GM19452 (cell line): ENCODE results near the gene MAT2A.
A peak's percentile ranks its signal among the peaks of the same experiment; 100 is the strongest.
"Not testable (repeated sequence)": the region's sequence is repeated elsewhere in the genome, so short reads cannot be mapped to it uniquely, and the experiment has no call there.

ENCODE experiments used
- ATAC-seq: cut with Tn5 transposase; IDR thresholded peaks from one replicate; pipeline ENCODE4 v1.9.1; 2021; ENCODE audit not compliant: unreplicated experiment

MAT2A gene

DNA sequence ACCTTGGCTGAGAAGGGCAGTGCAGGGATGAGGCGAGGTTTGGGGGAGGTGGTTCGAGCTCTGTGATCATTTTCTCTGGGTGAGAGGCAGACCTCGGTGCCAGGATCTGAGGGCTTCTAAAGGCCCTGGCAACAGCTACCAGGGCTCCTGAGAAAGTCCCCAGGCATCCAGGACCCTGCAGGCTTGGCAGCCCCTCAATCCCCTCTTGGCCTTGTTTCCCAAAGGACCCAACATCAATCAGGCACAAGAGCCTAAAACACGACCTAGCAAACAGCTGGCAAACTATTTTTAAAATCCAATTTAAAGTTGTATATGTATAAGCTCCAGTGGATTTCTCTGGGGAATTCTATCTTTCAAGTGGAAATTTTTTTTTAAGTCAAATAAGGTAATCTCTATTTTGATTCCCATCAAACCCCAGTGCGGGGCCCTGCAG, 15.0 kb upstream of the MAT2A start:
- ATAC-seq, result no peak

DNA sequence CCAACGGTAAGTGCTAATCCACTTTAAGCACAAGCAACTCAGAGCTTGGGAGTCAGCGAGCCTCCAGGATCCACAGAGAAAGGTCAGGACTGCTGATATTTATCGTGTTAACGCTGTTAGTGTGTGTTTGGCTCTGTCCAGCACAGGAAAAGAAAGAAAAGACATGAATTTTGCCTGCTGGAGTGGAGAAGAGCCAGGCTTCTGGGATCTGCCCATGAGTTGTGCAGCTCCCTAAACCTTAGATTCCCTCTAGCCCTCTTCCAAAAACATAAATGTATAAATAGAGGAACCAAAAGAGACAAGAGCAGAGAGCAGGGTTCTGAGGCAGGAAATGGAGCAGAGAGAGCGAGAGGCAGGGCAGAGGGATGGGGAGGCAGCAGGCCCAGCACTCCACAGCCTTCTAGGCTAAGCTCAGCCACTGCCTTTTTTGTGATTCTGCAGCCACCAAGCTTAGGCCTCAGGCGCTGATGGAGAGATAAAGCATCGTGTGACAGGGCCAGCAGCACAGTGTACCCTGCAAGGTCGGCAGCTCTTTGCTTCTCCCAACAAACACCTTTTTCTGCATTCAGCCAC, 14.5 kb upstream of the MAT2A start:
- ATAC-seq, result no peak

DNA sequence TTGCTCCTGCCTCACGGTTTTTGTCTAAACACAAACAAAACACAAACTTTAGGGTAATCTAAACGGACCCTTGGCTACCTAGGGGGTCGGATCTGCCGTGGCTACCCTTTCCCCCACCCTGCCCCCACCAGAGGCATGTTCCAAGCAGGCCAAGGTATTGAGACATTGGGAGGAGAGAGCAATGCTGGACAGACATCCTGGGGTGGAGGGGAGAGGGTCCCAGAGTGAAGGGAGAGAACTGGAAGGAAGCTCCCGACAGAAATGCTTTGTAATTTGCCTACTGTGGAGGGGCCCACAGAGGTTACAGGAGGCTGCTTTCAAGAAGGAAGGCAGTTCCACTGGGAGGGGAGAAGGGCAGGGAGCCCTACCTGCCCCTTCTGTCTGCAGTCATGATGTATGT, 13.9 kb upstream of the MAT2A start:
- no peak for ATAC-seq

DNA sequence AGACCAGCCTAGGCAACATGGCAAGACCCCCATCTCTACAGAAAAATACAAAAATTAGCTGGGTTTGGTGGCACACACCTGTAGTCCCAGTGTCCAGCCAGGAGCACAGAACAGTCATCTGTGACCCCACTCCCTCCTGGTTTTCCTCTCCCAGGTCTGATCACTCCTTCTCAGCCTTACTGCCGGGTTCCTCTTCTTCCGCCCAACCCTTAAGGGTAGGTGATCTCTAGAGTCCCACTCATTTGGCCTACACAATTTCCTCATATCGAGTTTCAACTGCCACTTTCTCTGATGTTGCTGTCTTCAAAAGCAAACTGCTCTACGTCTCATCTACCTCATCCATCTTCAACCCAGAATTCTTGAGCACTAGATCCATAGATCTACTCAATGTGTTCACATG, 13.4 kb upstream of the MAT2A start:
- no peak for ATAC-seq

DNA sequence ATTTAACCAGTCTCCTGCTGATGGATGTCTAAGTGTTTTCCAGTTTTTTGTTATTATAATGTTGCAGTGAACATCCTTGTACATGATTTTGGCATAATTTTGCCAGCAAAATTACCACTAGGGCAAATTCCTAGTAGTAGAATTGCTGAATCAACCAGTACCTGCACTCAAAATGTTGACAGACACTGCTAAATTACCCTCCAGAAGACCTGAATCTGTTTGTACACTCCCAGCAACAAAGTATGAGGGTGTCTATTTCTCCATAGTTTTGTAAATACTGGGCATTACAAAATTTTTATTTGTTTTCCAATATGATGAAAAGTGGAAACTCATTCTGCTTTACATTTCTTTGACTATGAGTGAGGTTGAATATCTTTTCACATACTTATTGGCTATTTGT, 11.2 kb upstream of the MAT2A start:
- no peak for ATAC-seq

DNA sequence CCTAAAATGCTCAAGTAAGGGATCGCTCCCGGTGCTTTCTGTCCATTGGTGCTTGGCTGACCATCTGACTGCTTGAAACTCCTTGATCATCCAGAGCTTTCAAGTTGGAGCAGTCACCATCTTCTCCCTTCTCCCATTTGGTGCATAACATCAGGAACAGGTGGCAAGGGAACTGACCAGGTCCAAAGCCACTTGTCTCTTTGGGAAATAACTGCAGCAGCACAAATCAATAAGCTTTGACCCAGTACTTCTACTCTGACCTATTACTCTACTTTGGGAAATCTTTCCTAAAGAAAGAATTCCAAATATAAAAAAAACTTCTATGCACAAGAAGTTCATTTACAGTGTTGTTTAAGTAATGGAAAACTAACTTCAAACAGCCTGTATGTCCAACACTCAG, 10.6 kb upstream of the MAT2A start:
- no peak for ATAC-seq

DNA sequence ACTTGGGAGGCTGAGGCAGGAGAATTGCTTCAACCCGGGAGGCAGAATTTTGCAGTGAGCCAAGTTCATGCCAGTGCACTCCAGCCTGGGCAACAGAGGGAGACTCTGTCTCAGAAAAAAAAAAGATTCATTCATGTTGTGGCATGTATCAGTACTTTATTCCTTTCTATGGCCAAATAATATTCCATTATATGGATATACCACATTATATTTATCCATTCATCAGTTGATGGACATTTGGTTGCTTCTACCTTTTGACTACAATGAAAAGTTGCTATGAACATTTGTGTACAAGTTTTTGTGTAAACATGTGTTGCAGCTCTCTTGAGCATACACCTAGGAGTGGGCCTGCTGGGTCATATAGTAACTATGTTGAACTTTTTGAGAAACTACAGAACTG, 9.2 kb upstream of the MAT2A start:
- no peak for ATAC-seq

DNA sequence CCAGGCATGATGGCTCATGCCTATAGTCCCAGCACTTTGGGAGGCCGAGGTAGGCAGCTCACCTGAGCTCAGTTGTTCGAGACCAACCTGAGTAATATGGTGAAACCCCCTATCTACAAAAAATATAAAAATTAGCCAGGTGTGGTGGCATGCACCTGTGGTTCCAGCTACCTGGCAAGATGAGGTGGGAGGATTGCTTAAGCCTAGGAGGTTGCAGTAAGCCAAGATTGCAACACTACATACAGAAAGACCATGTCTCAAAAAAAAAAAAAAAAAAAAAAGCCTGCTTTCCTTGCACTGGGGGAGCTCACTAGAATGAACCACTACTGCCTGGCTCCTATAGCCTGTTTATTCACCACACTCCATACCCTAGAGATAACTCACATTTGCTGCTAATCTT, 7.4 kb upstream of the MAT2A start:
- no peak for ATAC-seq

DNA sequence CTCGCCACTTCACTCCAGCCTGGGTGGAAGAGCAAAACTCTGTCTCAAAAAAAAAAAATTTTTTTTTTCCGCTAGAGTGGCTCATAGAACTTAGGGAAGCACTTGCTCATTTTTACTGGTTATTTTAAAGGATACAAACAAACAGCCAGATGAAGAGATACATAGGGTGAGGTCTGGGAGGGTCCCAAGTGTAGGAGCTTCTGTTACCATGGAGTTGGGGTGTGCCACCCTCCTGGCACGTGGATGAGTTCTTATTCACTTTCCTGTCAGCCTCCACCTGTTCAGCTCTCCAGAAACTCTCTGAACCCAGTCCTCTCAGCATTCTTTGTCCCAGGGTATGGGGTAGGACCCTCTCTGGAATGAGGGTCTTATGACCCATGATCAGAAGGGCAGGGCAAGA, 4.9 kb upstream of the MAT2A start:
- ATAC-seq, result no peak

DNA sequence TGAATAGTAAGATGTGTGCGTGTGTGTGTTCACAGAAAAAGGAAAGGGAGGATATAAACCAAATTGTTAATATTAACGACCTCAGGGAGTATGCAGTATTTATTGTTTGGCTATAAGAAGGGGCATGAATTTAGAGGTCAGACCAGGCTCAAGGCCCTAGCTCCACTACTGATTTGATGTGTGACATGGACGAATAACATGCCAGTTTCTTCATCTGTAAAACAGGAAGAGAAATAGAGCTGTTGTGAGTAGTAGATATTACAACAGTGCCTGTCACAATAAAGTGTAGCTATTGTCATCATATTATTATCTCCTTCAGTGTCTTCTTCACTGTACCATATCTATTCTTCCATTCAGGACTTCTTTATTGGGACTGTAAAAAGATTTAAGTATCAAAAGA, 4.1 kb upstream of the MAT2A start:
- no peak for ATAC-seq

DNA sequence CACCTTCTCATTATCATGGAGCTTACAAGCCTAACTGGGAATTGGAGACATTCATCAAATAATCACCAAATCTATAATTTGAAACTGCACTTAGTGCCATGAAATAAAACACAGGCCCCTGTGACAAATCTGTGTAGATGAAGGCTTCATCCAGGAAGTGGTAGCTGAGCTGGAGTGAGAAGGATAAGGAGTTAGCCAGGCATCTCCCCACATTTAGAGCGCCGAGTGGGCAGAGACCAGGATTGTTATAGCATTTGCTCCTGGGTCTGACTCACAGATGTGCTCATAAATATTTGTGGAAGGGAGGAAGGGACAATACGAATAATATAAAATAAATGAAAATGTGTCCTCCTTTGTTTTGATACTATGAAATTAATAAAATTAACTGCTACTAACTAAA, 2.5 kb upstream of the MAT2A start:
- ATAC-seq, result no peak

DNA sequence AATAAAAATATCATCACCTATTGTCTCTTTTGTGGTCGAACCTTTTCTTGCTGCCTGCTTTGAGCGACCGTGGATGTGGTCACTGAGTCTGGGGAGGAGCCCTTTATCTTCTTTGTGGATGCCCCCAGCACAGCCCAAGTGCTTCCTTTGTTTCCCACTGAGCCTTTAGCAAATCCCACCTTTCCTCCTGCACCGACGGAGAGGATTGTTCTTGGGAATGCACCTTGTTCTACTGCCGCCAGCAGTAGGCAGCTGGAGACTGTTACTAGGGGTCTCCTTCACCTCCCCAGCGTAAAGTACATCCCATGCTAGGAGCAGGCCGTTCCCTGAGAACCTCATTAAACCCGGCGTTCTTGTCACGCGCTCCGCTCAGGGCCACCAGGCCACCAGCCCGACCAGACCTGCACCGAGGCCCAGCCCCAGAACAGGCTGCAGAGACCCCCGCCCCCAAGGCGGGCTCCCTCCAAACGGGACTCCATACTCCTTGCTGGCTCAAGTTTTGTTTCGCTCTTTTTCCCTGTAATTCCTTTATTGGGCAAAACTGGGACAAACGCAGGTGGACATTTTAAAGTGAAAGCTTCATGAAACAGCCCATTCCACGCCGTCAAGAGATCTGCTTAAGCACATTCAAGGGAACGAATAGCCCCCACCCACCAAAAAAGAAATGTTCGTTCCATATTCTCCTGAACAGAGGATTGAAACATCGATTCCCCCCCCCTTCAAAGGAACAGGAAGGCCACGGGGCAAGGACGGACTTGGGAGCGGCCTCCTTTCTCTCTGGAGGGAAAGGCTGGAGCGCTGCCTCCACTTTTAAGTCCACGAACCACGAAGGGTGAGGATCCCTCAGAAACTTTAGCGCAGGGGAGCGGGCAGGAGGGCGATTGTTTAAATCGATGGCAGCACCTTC, 1.1 kb upstream of the MAT2A start:
- no peak for ATAC-seq

DNA sequence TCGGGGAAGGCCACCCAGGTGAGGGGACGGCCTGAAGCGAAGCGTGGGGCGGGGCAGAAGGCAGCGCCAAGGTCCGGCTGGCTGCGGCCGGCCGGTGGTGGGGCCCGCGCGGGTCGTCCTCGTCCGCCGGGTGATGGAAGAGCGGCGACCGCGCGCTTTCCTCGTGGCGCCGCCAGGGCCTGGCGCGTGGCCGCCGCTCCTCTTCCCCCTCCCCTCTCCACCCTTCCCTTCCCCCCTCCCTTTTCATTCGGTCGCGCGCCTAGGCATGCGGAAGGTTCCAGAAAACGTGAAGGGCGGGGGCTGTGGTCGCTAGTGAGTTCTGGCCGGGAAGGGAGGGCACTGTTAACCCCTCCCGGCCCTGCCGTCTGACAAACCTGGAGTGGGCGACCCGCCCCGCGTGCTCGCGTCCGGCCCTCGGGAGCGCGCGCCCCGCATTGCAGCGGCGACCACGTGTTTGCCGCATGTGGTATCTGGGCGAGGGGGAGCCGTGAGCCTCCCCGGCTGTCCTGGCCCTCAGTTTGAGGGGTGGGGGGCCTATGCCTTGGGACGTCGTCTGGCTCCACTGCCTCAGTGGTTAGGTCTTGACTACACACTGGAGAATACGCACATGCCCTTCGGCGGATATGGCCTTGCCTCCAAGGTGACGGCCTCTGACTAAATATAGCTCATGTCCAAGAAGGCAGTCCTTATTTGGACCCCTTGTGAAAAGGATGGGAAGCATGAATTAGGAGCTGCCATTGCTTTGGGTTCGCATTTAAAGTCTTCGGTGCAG, 579 bp downstream of the MAT2A start:
- peak; percentile 33 for ATAC-seq

DNA sequence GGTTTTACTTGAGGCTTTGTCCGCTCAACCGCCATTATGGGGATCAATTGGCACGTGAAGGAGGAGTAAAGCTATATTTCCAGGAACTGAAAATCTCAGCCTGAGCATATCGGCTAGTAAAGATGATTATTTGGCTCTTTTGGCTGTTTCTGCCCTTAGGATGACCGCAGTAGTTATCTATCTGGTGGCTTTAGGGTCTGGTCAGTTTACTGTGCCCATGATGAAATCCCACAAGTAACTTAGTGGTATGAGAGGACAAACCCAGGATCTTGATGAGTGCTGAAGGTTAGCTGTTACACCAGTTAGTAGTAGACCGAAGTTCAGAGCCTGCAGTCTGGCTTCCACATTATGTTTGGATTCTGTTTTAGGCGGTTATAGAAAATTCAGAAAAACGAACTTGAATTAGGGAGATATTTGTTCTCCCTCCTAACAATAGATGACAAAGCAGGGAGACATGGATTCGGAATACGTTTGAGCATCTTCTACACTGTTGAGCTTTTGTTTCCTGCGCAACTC, 1.2 kb downstream of the MAT2A start:
- ATAC-seq, result no peak

DNA sequence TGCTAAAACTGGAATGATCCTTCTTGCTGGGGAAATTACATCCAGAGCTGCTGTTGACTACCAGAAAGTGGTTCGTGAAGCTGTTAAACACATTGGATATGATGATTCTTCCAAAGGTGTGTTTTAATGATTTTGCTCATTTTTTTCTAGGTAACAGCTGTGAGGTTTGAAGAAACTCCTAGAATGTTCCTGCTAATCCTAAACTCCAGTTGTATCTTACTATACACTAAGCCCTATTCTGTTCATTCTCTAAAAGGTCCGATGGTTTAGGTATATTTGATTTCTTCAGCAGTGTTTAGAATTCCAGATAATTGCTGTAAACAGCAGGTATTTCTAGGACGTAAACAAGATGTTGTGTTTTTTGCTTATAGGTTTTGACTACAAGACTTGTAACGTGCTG, 2.3 kb downstream of the MAT2A start:
- ATAC-seq, result no peak

DNA sequence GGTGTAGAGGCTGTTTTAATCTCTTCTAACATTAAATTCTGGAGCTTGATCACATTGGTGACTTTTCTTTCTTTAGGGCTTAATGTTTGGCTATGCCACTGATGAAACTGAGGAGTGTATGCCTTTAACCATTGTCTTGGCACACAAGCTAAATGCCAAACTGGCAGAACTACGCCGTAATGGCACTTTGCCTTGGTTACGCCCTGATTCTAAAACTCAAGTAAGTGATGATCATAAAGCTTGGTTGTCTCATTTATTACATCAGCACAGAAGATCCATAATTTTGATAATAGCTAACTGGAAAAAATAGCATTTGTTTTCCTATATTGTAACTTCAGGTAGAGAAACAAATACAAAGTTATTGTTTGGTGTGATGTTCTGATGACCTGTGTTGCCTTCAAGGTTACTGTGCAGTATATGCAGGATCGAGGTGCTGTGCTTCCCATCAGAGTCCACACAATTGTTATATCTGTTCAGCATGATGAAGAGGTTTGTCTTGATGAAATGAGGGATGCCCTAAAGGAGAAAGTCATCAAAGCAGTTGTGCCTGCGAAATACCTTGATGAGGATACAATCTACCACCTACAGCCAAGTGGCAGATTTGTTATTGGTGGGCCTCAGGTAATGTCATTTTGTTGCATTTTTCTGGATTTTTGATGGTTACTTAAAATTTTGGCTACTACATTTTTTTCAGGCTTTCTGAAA, 2.9 kb downstream of the MAT2A start:
- no peak for ATAC-seq

DNA sequence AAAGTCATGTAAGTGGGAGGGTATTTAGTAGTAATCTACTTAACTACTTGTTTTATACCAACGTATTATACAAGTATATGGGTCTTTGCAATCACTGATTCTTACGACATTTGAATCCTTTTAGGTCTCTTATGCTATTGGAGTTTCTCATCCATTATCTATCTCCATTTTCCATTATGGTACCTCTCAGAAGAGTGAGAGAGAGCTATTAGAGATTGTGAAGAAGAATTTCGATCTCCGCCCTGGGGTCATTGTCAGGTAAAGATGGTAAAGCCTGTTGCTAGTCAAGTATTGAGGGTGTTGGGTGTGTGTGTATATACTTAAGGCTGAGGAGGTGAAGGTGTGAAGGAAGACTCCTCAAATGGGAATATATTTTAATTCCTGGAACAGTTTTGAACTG, 3.8 kb downstream of the MAT2A start:
- ATAC-seq, result no peak

DNA sequence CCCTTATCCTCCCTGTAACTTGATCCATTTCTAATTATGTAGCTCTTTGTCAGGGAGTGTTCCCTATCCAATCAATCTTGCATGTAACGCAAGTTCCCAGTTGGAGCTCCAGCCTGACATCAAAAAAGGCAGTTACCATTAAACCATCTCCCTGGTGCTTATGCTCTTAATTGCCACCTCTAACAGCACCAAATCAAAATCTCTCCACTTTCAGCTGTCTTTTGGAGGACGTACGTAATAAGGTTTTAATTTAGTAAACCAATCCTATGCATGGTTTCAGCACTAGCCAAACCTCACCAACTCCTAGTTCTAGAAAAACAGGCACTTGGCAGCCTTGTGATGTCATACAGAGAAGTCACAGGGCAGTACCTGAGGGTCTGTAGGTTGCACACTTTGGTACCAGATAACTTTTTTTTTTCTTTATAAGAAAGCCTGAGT, 5.3 kb downstream of the MAT2A start:
- ATAC-seq, result not testable (repeated sequence)

DNA sequence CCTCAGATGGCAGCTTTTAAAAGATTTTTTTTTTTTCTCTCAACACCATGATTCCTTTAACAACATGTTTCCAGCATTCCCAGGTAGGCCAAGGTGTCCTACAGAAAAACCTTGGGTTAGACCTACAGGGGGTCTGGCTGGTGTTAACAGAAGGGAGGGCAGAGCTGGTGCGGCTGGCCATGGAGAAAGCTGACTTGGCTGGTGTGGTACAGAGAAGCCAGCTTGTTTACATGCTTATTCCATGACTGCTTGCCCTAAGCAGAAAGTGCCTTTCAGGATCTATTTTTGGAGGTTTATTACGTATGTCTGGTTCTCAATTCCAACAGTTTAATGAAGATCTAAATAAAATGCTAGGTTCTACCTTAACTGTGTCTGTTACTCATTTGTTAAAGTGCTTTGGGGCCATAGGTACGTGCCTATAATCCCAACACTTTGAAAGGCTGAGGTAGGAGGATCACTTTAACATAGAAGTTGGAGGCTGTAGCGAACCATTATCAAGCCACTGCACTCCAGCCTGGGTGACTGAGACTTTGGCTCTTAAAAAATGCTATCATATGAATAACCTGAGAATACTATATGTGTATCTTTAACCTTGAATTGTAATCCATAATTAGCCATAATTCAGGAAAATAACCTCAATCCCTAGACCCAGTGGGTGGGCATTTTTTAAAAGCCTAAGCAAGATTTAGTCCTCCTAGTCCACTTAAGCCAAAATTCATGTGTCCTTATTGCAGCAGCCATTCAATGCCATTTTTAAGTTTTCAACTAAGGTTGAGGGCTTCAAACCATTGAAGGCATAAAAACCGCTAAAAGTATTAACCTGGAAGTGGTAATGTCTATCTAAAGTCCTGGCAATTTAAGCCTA, 6.2 kb downstream of the MAT2A start:
- not testable (repeated sequence) for ATAC-seq

DNA sequence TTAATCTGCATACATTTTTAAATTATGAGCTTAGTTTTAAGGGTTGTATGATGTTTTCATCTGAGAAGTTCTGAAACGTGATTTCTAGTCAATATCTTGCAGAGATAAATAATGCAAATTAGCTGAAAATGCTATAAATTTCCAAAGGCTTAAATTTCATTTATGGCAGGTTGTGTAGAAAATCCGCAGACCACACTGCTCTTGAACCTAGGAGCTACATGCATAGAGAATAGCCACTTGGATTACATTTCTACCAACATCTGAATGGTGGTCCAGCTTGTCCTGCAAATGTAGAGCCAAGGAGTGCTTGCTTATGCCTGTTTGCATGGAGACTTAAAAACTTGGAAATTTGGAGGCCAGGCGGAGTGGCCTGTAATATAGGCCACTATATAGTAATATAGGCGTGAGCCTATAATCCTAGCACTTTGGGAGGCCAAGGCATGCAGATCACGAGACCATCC, 6.8 kb downstream of the MAT2A start:
- ATAC-seq, result no peak
